Spleen (tissue), 11 donors: ENCODE results near the gene U2AF1L4. TPM values are rescaled to one million over a fixed set of nuclear protein-coding genes. Genes with fewer than 3 reads are reported as not detected.

Experiments used
- DNase-seq: peaks from one replicate; pipeline ENCODE4 v3.0.0-alpha.2; 2020
- H3K27ac ChIP-seq, 8 donors: fragments of 200-600 bp; sonication (generic) in 7 of 8; 1 replicate in 4 of 8; 2 replicates in 4 of 8; pipeline versions ENCODE4 v1.5.0 to v1.8.0; 2016 to 2021; ENCODE audit warnings: inconsistent platforms in 4 of 8, mild to moderate bottlenecking in 4 of 8, moderate library complexity in 1 of 8
- H3K27me3 ChIP-seq, 7 donors: fragments of 200-600 bp; sonication (generic) in 6 of 7; replicated peaks in 1 of 7; 1 replicate in 4 of 7; 2 replicates in 3 of 7; pipeline versions ENCODE4 v1.5.0 to v1.8.0; 2016 to 2021; ENCODE audit warnings: inconsistent platforms in 3 of 7, mild to moderate bottlenecking in 1 of 7
- H3K36me3 ChIP-seq, 6 donors: fragments of 200-600 bp; sonication (generic) in 5 of 6; 1 replicate in 4 of 6; 2 replicates in 2 of 6; pipeline versions ENCODE4 v1.5.0 to v1.8.0; 2016 to 2021; ENCODE audit warnings: inconsistent platforms in 2 of 6
- H3K4me1 ChIP-seq, 6 donors: fragments of 200-600 bp; sonication (generic) in 5 of 6; 1 replicate in 3 of 6; 2 replicates in 3 of 6; pipeline versions ENCODE4 v1.5.0 to v1.8.0; 2016 to 2021; ENCODE audit warnings: inconsistent platforms in 3 of 6
- H3K4me3 ChIP-seq, 8 donors: fragments of 200-600 bp; sonication (generic) in 7 of 8; 1 replicate in 4 of 8; 2 replicates in 4 of 8; pipeline versions ENCODE4 v1.5.0 to v1.8.0; 2016 to 2021; ENCODE audit warnings: inconsistent platforms in 4 of 8, mild to moderate bottlenecking in 4 of 8, moderate library complexity in 2 of 8
- H3K9me3 ChIP-seq, 8 donors: fragments of 200-600 bp; sonication (generic) in 7 of 8; 1 replicate in 4 of 8; 2 replicates in 4 of 8; pipeline versions ENCODE4 v1.5.0 to v1.8.0; 2016 to 2021; ENCODE audit warnings: inconsistent platforms in 4 of 8
- CTCF ChIP-seq, 11 experiments: fragments of 200-600 bp in 7 of 11; fragments of 450-650 bp in 4 of 11; sonication (generic) in 4 of 11; IDR thresholded peaks in 8 of 11; conservative IDR thresholded peaks in 3 of 11; 1 replicate in 7 of 11; 2 replicates in 4 of 11; pipeline versions ENCODE4 v1.4.0 to v1.8.0; 2016 to 2021; ENCODE audit warnings: antibody characterized with exemption in 11 of 11, inconsistent platforms in 4 of 11, mild to moderate bottlenecking in 1 of 11
- POLR2A ChIP-seq, 3 donors: fragments of 450-650 bp; IDR thresholded peaks; one replicate each; pipeline ENCODE4 v1.5.1; 2017; ENCODE audit warnings: antibody characterized with exemption in 3 of 3, mild to moderate bottlenecking in 1 of 3
- POLR2AphosphoS5 ChIP-seq, 3 donors: sonication (generic); formaldehyde crosslinking; IDR thresholded peaks; one replicate each; pipeline ENCODE4 v1.5.1; 2017; ENCODE audit warnings: antibody characterized with exemption in 3 of 3
- WGBS, 5 donors: extraction: QIAGEN DNeasy Blood & Tissue Kit in 3 of 5; methylation state at CpG; one replicate each; pipeline versions ENCODE4 v1.1.5 to v1.1.7; 2013 to 2018; 5-methylcytosine and 5-hydroxymethylcytosine counted together
- intact Hi-C: fragments of 100-400 bp; cut with DNase I; formaldehyde crosslinking; loops from one replicate; pipeline ENCODE4 v1.15.0; 2023; ENCODE audit warnings: low total_unique reads
- polyA plus RNA-seq, 3 donors: library from polyadenylated mRNA; stranded (reverse); fragments of 200-250 nt; gene quantifications; one replicate each; pipeline ENCODE4 v1.2.1, GENCODE V29; 2013
- total RNA-seq, 7 donors: library from RNA; depleted of rRNA in 3 of 7; stranded (reverse); fragments of >200 nt in 3 of 7; fragmentation: NEBNext Ultra II Directional in 4 of 7; extraction: Animal tissue kit (Norgen Biotek cat#: 25700) in 4 of 7; gene quantifications; one replicate each; pipeline versions ENCODE4 v1.1.0 to v1.2.1, GENCODE V29; 2016 to 2021
- donor health status: healthy with polysubstance abuse.
- donor health status: DM: no; HTN: no; CAD: no; lungs with moderate emphysema.
- donor health status: DM: no; HTN: no; CAD: no.
- donor health status: Bipolar disorder and iron deficiency.
- donor health status: healthy.
- donor health status: DM: no; HTN: no; CAD: no.
- donor health status: DM: yes; HTN: yes; CAD: no.

U2AF1L4 gene
- total and polyA plus RNA-seq, 10 donors = 27.2 to 96.5 (median 29.9) TPM

GRCh38 chr19:35734273-35734672, 10.9 kb downstream of the U2AF1L4 start:
- H3K27ac ChIP-seq = peak overlapping the region in 1 of 8 donors; percentile 6
- intact Hi-C loops = no loop called here
- no peak for TF ChIP-seq CTCF (IDR thresholded peaks at IDR 0.05 in 8 of 11, conservative IDR thresholded peaks at IDR 0.05 in 3 of 11)
- peak in 2 of 3 donors; percentile 24 to 55 for TF ChIP-seq POLR2AphosphoS5 (IDR thresholded peaks at IDR 0.05)
- no peak for TF ChIP-seq POLR2A (IDR thresholded peaks at IDR 0.05)
- no peak for DNase-seq
- no peaks in the 10 kb centered on the region for H3K27me3 ChIP-seq
- H3K36me3 ChIP-seq = peaks cover 0 to 100% (median 99%) of the 10 kb centered on the region in 6 donors
- H3K9me3 ChIP-seq = no peaks in the 10 kb centered on the region
- WGBS, 5 donors = 93 to 98% (median 96%) methylated on average over 8 of the region's 8 CpGs
- H3K4me1 ChIP-seq = peaks cover 0 to 25% (median 4%) of the 10 kb centered on the region in 6 donors
- H3K4me3 ChIP-seq = no peak overlapping the region

- no peak overlapping the region for H3K4me3 ChIP-seq
- H3K36me3 ChIP-seq = peaks cover 0 to 100% (median 100%) of the 10 kb centered on the region in 6 donors
- no peak for TF ChIP-seq POLR2A (IDR thresholded peaks at IDR 0.05)
- no peak for TF ChIP-seq CTCF (IDR thresholded peaks at IDR 0.05 in 8 of 11, conservative IDR thresholded peaks at IDR 0.05 in 3 of 11)
- peak in 2 of 3 donors; percentile 21 to 45 for TF ChIP-seq POLR2AphosphoS5 (IDR thresholded peaks at IDR 0.05)
- no peaks in the 10 kb centered on the region for H3K27me3 ChIP-seq
- peaks cover 0 to 17% (median 2%) of the 10 kb centered on the region in 6 donors for H3K4me1 ChIP-seq
- peak overlapping the region in 1 of 8 donors; percentile 6 for H3K27ac ChIP-seq
- 90 to 93% (median 91%) methylated on average over 21 to 35 of the region's 35 CpGs for WGBS, 5 donors
- DNase-seq = no peak
- no peaks in the 10 kb centered on the region for H3K9me3 ChIP-seq
- intact Hi-C loops = no loop called here
These were observed 11.8 kb downstream of the U2AF1L4 start for GRCh38 chr19:35733180-35734125.

GRCh38 chr19:35732540-35733179, 12.6 kb downstream of the U2AF1L4 start:
- Histone ChIP-seq H3K9me3 (no peaks in the 10 kb centered on the region), H3K36me3 (peaks cover 0 to 100% (median 100%) of the 10 kb centered on the region in 6 donors), H3K27me3 (no peaks in the 10 kb centered on the region), H3K4me1 (peaks cover 0 to 14% (median 2%) of the 10 kb centered on the region in 6 donors), H3K4me3 (no peak overlapping the region), H3K27ac (no peak overlapping the region)
- no peak for DNase-seq
- intact Hi-C loops = no loop called here
- 91 to 98% (median 92%) methylated on average over 17 to 25 of the region's 25 CpGs for WGBS, 5 donors
- no peak for TF ChIP-seq CTCF (IDR thresholded peaks at IDR 0.05 in 8 of 11, conservative IDR thresholded peaks at IDR 0.05 in 3 of 11)
- no peak for TF ChIP-seq POLR2A (IDR thresholded peaks at IDR 0.05)
- TF ChIP-seq POLR2AphosphoS5 (IDR thresholded peaks at IDR 0.05) = peak in 2 of 3 donors; percentile 39 to 65
